Measurements from ENCODE around the gene USP17L25. TPM values are rescaled to one million over a fixed set of nuclear protein-coding genes. Genes with fewer than 3 reads are reported as not detected.
"Not testable (repeated sequence)": the region's sequence is repeated elsewhere in the genome, so short reads cannot be mapped to it uniquely, and the experiment has no call there.

Gene USP17L25
- not detected for total RNA-seq

- intact Hi-C loops (cut with DNase I; ENCODE audit: low total_unique reads); H3K27ac ChIP-seq; H3K9me3 ChIP-seq; H3K27me3 ChIP-seq; H3K4me3 ChIP-seq; H3K36me3 ChIP-seq; H3K4me1 ChIP-seq; DNase-seq: not testable (repeated sequence)
Observed at GRCh38 chr4:9329611-9330010, at the start of gene USP17L25. Gene USP17L25 (plus strand): TSS chr4:9329911. CDS start chr4:9329911, 0 bp downstream.

GRCh38 chr4:9324191-9324590, 5.5 kb upstream of the USP17L25 start:
- DNase-seq; H3K27me3 ChIP-seq; H3K36me3 ChIP-seq; H3K4me3 ChIP-seq; H3K27ac ChIP-seq; H3K4me1 ChIP-seq; H3K9me3 ChIP-seq; intact Hi-C loops (cut with DNase I; ENCODE audit: low total_unique reads): not testable (repeated sequence)

- H3K9me3 ChIP-seq; intact Hi-C loops (cut with DNase I; ENCODE audit: low total_unique reads); DNase-seq; H3K27ac ChIP-seq; H3K4me3 ChIP-seq; H3K27me3 ChIP-seq; H3K4me1 ChIP-seq; H3K36me3 ChIP-seq: not testable (repeated sequence)
Observed at GRCh38 chr4:9324865-9325264, 4.8 kb upstream of the USP17L25 start, which contains the start of gene USP17L24. Gene USP17L24 (plus strand): TSS chr4:9325165. CDS start chr4:9325165, 0 bp downstream.

GRCh38 chr4:9334358-9334757, 4.6 kb downstream of the USP17L25 start, which contains the start of gene USP17L26:
Gene USP17L26 (plus strand): TSS chr4:9334658. CDS start chr4:9334658, 0 bp downstream.
- H3K4me1 ChIP-seq; intact Hi-C loops (cut with DNase I; ENCODE audit: low total_unique reads); H3K36me3 ChIP-seq; H3K27ac ChIP-seq; H3K9me3 ChIP-seq; DNase-seq; H3K27me3 ChIP-seq; H3K4me3 ChIP-seq: not testable (repeated sequence)

- intact Hi-C loops (cut with DNase I; ENCODE audit: low total_unique reads); H3K4me3 ChIP-seq; H3K27ac ChIP-seq; H3K27me3 ChIP-seq; H3K36me3 ChIP-seq; H3K4me1 ChIP-seq; DNase-seq; H3K9me3 ChIP-seq: not testable (repeated sequence)
Observed at GRCh38 chr4:9339103-9339502, 9.4 kb downstream of the USP17L25 start, which contains the start of gene USP17L5. Gene USP17L5 (plus strand): TSS chr4:9339403. CDS start chr4:9339403, 0 bp downstream.

GRCh38 chr4:9343848-9344247, 14.1 kb downstream of the USP17L25 start, which contains the start of gene USP17L27:
Gene USP17L27 (plus strand): TSS chr4:9344148. CDS start chr4:9344148, 0 bp downstream.
- H3K36me3 ChIP-seq; H3K9me3 ChIP-seq; H3K4me1 ChIP-seq; DNase-seq; H3K27me3 ChIP-seq; intact Hi-C loops (cut with DNase I; ENCODE audit: low total_unique reads); H3K27ac ChIP-seq; H3K4me3 ChIP-seq: not testable (repeated sequence)

- H3K9me3 ChIP-seq; intact Hi-C loops (cut with DNase I; ENCODE audit: low total_unique reads); H3K4me3 ChIP-seq; H3K36me3 ChIP-seq; DNase-seq; H3K4me1 ChIP-seq; H3K27me3 ChIP-seq; H3K27ac ChIP-seq: not testable (repeated sequence)
Observed at GRCh38 chr4:9348593-9348992, 18.9 kb downstream of the USP17L25 start, which contains the start of gene USP17L28. Gene USP17L28 (plus strand): TSS chr4:9348893. CDS start chr4:9348893, 0 bp downstream.

GRCh38 chr4:9350866-9351265, 21.2 kb downstream of the USP17L25 start:
- H3K36me3 ChIP-seq; H3K27ac ChIP-seq; DNase-seq; intact Hi-C loops (cut with DNase I; ENCODE audit: low total_unique reads); H3K4me1 ChIP-seq; H3K4me3 ChIP-seq; H3K27me3 ChIP-seq; H3K9me3 ChIP-seq: not testable (repeated sequence)

- intact Hi-C loops (cut with DNase I; ENCODE audit: low total_unique reads); DNase-seq; H3K9me3 ChIP-seq; H3K27me3 ChIP-seq; H3K4me3 ChIP-seq; H3K36me3 ChIP-seq; H3K4me1 ChIP-seq; H3K27ac ChIP-seq: not testable (repeated sequence)
Observed at GRCh38 chr4:9353338-9353737, 23.6 kb downstream of the USP17L25 start, which contains the start of gene USP17L29. Gene USP17L29 (plus strand): TSS chr4:9353638. CDS start chr4:9353638, 0 bp downstream.

- H3K4me3 ChIP-seq; H3K9me3 ChIP-seq; H3K36me3 ChIP-seq; H3K27ac ChIP-seq; DNase-seq; H3K4me1 ChIP-seq; H3K27me3 ChIP-seq; intact Hi-C loops (cut with DNase I; ENCODE audit: low total_unique reads): not testable (repeated sequence)
Observed at GRCh38 chr4:9362829-9363228, 33.1 kb downstream of the USP17L25 start, which contains the start of gene USP17L30. Gene USP17L30 (plus strand): TSS chr4:9363129. CDS start chr4:9363129, 0 bp downstream.

GRCh38 chr4:9379881-9380280, 50.2 kb downstream of the USP17L25 start:
- H3K36me3 ChIP-seq; DNase-seq; intact Hi-C loops (cut with DNase I; ENCODE audit: low total_unique reads): not testable (repeated sequence)

More at GRCh38 chr4:9379881-9380280, 50.2 kb downstream of the USP17L25 start:
- H3K27ac ChIP-seq, H3K4me1 ChIP-seq, H3K9me3 ChIP-seq, H3K4me3 ChIP-seq, H3K27me3 ChIP-seq: not testable (repeated sequence)
